ENCODE data around the gene SLC9B2. TPM values are rescaled to one million over a fixed set of nuclear protein-coding genes. Genes with fewer than 3 reads are reported as not detected.

SLC9B2 gene
- total RNA-seq, 1 donor from 2014 or later = 14.6 TPM

GRCh38 chr4:103067841-103068547 is 8.6 kb downstream of the SLC9B2 start:
- Histone ChIP-seq H3K79me2 (ENCODE audit: low read depth) (no peaks in the 10 kb centered on the region), H3K9ac (no peak overlapping the region), H3K36me3 (no peaks in the 10 kb centered on the region), H2AFZ (replicated peaks) (no peak overlapping the region), H3K27ac (no peak overlapping the region), H3F3A (ENCODE audit: low read depth) (no peaks in the 10 kb centered on the region), H3K27me3 (no peaks in the 10 kb centered on the region), H4K20me1 (ENCODE audit: low read depth) (no peaks in the 10 kb centered on the region), H3K9me3 (ENCODE audit: low read depth) (no peaks in the 10 kb centered on the region), H3K4me1 (no peaks in the 10 kb centered on the region), H3K4me3 (no peak overlapping the region), H3K4me2 (no peak overlapping the region)
- Mint-ChIP-seq H3K36me3 (no peaks in the 10 kb centered on the region), H3K27me3 (ENCODE audit: insufficient read depth, low read depth) (no peaks in the 10 kb centered on the region), H3K27ac (no peak overlapping the region), H3K4me3 (no peak overlapping the region), H3K9me3 (peaks cover 2% of the 10 kb centered on the region), H3K4me1 (no peaks in the 10 kb centered on the region)
- DNase-seq (ENCODE audit: low spot score) = no peak
- TF ChIP-seq EZH2 (IDR thresholded peaks at IDR 0.05) (no peak), EZH2phosphoT487 (IDR thresholded peaks at IDR 0.05) (no peak)
- TF ChIP-seq, protein P1, sequence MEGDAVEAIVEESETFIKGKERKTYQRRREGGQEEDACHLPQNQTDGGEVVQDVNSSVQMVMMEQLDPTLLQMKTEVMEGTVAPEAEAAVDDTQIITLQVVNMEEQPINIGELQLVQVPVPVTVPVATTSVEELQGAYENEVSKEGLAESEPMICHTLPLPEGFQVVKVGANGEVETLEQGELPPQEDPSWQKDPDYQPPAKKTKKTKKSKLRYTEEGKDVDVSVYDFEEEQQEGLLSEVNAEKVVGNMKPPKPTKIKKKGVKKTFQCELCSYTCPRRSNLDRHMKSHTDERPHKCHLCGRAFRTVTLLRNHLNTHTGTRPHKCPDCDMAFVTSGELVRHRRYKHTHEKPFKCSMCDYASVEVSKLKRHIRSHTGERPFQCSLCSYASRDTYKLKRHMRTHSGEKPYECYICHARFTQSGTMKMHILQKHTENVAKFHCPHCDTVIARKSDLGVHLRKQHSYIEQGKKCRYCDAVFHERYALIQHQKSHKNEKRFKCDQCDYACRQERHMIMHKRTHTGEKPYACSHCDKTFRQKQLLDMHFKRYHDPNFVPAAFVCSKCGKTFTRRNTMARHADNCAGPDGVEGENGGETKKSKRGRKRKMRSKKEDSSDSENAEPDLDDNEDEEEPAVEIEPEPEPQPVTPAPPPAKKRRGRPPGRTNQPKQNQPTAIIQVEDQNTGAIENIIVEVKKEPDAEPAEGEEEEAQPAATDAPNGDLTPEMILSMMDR (IDR thresholded peaks at IDR 0.05) = no peak

- no peaks in the 10 kb centered on the region for H3K9me3 Mint-ChIP-seq
- Histone ChIP-seq H3K9me3 (ENCODE audit: low read depth) (no peaks in the 10 kb centered on the region), H3K27me3 (no peaks in the 10 kb centered on the region), H3K4me1 (no peaks in the 10 kb centered on the region), H4K20me1 (ENCODE audit: low read depth) (no peaks in the 10 kb centered on the region), H3K4me2 (no peak overlapping the region), H3K9ac (no peak overlapping the region), H3K4me3 (no peak overlapping the region), H3K27ac (no peak overlapping the region), H3K36me3 (no peaks in the 10 kb centered on the region), H3F3A (ENCODE audit: low read depth) (no peaks in the 10 kb centered on the region), H3K79me2 (ENCODE audit: low read depth) (no peaks in the 10 kb centered on the region), H2AFZ (replicated peaks) (no peak overlapping the region)
- TF ChIP-seq, protein P1 (IDR thresholded peaks at IDR 0.05) = no peak
- TF ChIP-seq EZH2 (IDR thresholded peaks at IDR 0.05) (no peak), EZH2phosphoT487 (IDR thresholded peaks at IDR 0.05) (no peak)
- no peaks in the 10 kb centered on the region for H3K36me3 Mint-ChIP-seq
- H3K27ac Mint-ChIP-seq = no peak overlapping the region
- no peaks in the 10 kb centered on the region for H3K4me1 Mint-ChIP-seq
- H3K27me3 Mint-ChIP-seq (ENCODE audit: insufficient read depth, low read depth) = no peaks in the 10 kb centered on the region
- no peak for DNase-seq (ENCODE audit: low spot score)
- no peak overlapping the region for H3K4me3 Mint-ChIP-seq
These were observed 16.0 kb downstream of the SLC9B2 start for GRCh38 chr4:103060453-103061148.

GRCh38 chr4:103054030-103054429 is 22.5 kb downstream of the SLC9B2 start:
- Histone ChIP-seq H3F3A (ENCODE audit: low read depth) (no peaks in the 10 kb centered on the region), H3K4me3 (no peak overlapping the region), H3K27me3 (no peaks in the 10 kb centered on the region), H4K20me1 (ENCODE audit: low read depth) (no peaks in the 10 kb centered on the region), H3K9me3 (ENCODE audit: low read depth) (no peaks in the 10 kb centered on the region), H3K4me1 (no peaks in the 10 kb centered on the region), H3K9ac (no peak overlapping the region), H2AFZ (replicated peaks) (no peak overlapping the region), H3K27ac (no peak overlapping the region), H3K4me2 (no peak overlapping the region), H3K36me3 (no peaks in the 10 kb centered on the region), H3K79me2 (ENCODE audit: low read depth) (no peaks in the 10 kb centered on the region)
- TF ChIP-seq, protein P1 (IDR thresholded peaks at IDR 0.05) = no peak
- TF ChIP-seq EZH2 (IDR thresholded peaks at IDR 0.05) (no peak), EZH2phosphoT487 (IDR thresholded peaks at IDR 0.05) (no peak)
- no peaks in the 10 kb centered on the region for H3K27me3 Mint-ChIP-seq (ENCODE audit: insufficient read depth, low read depth)
- H3K27ac Mint-ChIP-seq = no peak overlapping the region
- H3K4me3 Mint-ChIP-seq = no peak overlapping the region
- H3K36me3 Mint-ChIP-seq = no peaks in the 10 kb centered on the region
- H3K9me3 Mint-ChIP-seq = no peaks in the 10 kb centered on the region
- no peak for DNase-seq (ENCODE audit: low spot score)
- H3K4me1 Mint-ChIP-seq = no peaks in the 10 kb centered on the region

Data from neural progenitor cell (in vitro differentiated cells).